ENCODE data around the gene FOXP1.

GRCh38 chr3:70972855-70973254 is 610.7 kb downstream of the FOXP1 start:
- TF ChIP-seq POLR2A (IDR thresholded peaks at IDR 0.05; ENCODE audit: low read depth, low read length): no peak
- TF ChIP-seq POLR2AphosphoS5 (IDR thresholded peaks at IDR 0.05; ENCODE audit: low read depth, low read length): no peak
- TF ChIP-seq TAF1 (IDR thresholded peaks at IDR 0.05; ENCODE audit: borderline replicate concordance, low read depth, low read length): no peak

Data from GM12892 (cell line).